ENCODE data around the gene SUSD1. TPM values are rescaled to one million over a fixed set of nuclear protein-coding genes. Genes with fewer than 3 reads are reported as not detected.

SUSD1 gene
- polyA plus RNA-seq, 1 donor from 2014 or later, result 2.0 TPM

DNA sequence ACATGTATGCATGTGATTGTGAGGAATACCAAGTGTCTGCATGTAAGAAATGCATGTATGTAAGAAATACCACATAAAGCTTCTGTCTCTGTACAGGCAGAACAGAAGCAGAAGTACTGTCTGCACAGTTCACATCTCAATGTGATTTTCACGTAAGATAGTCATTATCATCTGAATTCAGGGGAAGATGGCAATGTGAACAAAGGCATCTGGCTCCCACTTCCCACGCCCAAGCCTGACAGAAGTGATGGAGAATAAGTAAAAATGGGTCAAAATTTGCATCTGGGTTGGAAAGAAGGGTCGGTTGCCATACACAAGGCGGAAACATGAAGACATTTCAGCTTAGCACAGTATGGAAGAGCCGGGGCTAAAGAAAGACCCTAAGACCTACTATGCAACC, 71.7 kb downstream of the SUSD1 start:
- H2AFZ ChIP-seq (ENCODE audit: low read depth, low read length), result no peak overlapping the region
- no peak overlapping the region for H3K9ac ChIP-seq (ENCODE audit: low read length)
- H3K27me3 ChIP-seq (ENCODE audit: insufficient read depth, low read depth, low read length), result no peaks in the 10 kb centered on the region
- no peaks in the 10 kb centered on the region for H4K20me1 ChIP-seq (ENCODE audit: insufficient read depth)
- H3F3A ChIP-seq (ENCODE audit: insufficient read depth, low read length, poor library complexity, severe bottlenecking), result no peaks in the 10 kb centered on the region
- H3K9me2 ChIP-seq (ENCODE audit: insufficient read depth, low read length), result no peaks in the 10 kb centered on the region
- H3K4me2 ChIP-seq (ENCODE audit: low read length), result no peak overlapping the region
- no peaks in the 10 kb centered on the region for H3K9me3 ChIP-seq (ENCODE audit: low read length)
- H3K27ac ChIP-seq (ENCODE audit: low read length), result no peak overlapping the region
- no peaks in the 10 kb centered on the region for H3K36me3 ChIP-seq (ENCODE audit: insufficient read depth, low read length)
- TF ChIP-seq RAD21 (conservative IDR thresholded peaks at IDR 0.05), result no peak
- TF ChIP-seq EZH2 (IDR thresholded peaks at IDR 0.05; ENCODE audit: borderline replicate concordance, insufficient read depth, low read length, poor library complexity, severe bottlenecking), result no peak
- TF ChIP-seq MXI1 (conservative IDR thresholded peaks at IDR 0.05; ENCODE audit: poor library complexity, severe bottlenecking), result no peak
- TF ChIP-seq, protein P1, sequence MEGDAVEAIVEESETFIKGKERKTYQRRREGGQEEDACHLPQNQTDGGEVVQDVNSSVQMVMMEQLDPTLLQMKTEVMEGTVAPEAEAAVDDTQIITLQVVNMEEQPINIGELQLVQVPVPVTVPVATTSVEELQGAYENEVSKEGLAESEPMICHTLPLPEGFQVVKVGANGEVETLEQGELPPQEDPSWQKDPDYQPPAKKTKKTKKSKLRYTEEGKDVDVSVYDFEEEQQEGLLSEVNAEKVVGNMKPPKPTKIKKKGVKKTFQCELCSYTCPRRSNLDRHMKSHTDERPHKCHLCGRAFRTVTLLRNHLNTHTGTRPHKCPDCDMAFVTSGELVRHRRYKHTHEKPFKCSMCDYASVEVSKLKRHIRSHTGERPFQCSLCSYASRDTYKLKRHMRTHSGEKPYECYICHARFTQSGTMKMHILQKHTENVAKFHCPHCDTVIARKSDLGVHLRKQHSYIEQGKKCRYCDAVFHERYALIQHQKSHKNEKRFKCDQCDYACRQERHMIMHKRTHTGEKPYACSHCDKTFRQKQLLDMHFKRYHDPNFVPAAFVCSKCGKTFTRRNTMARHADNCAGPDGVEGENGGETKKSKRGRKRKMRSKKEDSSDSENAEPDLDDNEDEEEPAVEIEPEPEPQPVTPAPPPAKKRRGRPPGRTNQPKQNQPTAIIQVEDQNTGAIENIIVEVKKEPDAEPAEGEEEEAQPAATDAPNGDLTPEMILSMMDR (IDR thresholded peaks at IDR 0.05; ENCODE audit: poor library complexity, severe bottlenecking), result no peak
- TF ChIP-seq EP300 (conservative IDR thresholded peaks at IDR 0.05; ENCODE audit: poor library complexity, severe bottlenecking), result no peak
- no peak for TF ChIP-seq TAF1 (IDR thresholded peaks at IDR 0.05; ENCODE audit: low read depth)
- no peak for TF ChIP-seq SMC3 (conservative IDR thresholded peaks at IDR 0.05; ENCODE audit: poor library complexity)
- TF ChIP-seq, protein P2, sequence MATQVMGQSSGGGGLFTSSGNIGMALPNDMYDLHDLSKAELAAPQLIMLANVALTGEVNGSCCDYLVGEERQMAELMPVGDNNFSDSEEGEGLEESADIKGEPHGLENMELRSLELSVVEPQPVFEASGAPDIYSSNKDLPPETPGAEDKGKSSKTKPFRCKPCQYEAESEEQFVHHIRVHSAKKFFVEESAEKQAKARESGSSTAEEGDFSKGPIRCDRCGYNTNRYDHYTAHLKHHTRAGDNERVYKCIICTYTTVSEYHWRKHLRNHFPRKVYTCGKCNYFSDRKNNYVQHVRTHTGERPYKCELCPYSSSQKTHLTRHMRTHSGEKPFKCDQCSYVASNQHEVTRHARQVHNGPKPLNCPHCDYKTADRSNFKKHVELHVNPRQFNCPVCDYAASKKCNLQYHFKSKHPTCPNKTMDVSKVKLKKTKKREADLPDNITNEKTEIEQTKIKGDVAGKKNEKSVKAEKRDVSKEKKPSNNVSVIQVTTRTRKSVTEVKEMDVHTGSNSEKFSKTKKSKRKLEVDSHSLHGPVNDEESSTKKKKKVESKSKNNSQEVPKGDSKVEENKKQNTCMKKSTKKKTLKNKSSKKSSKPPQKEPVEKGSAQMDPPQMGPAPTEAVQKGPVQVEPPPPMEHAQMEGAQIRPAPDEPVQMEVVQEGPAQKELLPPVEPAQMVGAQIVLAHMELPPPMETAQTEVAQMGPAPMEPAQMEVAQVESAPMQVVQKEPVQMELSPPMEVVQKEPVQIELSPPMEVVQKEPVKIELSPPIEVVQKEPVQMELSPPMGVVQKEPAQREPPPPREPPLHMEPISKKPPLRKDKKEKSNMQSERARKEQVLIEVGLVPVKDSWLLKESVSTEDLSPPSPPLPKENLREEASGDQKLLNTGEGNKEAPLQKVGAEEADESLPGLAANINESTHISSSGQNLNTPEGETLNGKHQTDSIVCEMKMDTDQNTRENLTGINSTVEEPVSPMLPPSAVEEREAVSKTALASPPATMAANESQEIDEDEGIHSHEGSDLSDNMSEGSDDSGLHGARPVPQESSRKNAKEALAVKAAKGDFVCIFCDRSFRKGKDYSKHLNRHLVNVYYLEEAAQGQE (IDR thresholded peaks at IDR 0.05; ENCODE audit: borderline replicate concordance), result no peak
- no peak for TF ChIP-seq POLR2AphosphoS5 (IDR thresholded peaks at IDR 0.05)
- no peaks in the 10 kb centered on the region for H3K79me2 ChIP-seq (replicated peaks; ENCODE audit: insufficient read depth, low read length)
- no peak overlapping the region for H3K4me3 ChIP-seq (ENCODE audit: low read length)

DNA sequence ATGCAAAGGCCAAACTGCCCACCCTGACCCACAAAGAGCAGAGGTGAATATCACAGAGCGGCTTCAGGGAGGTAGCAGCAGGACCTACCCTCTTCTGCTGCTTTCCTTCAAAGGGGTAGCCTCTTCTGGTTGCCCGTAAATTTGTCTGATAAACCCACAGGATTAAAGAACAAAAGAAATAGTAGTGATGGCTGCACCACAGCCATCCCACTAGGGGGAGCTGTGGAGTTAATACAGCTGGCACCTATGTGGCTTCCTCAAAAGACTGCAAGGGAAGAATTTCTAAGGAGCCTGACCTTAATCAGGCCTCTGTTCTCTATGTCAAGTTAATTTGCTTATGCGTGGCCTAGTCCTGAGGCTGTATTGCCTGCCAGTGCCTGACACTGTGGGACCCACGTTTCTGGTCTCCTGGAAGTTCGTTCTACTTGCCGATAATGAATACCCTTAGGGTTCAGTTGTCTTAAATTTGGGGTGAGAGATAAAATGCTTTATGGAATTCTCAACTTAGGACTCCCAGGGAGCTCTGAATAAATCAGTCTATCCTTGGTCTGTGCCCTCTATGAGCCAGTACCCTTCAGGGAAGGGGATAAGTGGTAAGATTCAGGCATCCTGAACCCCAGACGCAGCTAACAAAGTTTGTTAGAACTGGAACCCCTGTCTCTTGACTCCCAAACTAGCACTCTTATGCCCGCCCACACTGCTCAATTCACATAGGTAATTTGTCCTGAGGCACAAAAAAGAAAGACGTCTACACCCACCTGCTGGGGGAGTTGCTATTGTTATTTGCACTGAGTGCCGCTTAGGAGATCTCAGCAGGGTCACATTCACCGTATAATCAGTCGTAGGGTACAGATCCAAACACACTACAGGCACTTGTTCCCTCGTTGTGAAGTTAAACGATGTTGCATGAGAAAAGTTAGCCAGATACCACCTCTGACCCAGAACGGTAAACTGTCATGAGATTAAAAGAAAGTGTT, 77.1 kb downstream of the SUSD1 start:
- TF ChIP-seq RAD21 (conservative IDR thresholded peaks at IDR 0.05), result peak; percentile 54
- TF ChIP-seq, protein P1 (IDR thresholded peaks at IDR 0.05; ENCODE audit: poor library complexity, severe bottlenecking), result peak; percentile 62
- TF ChIP-seq SMC3 (conservative IDR thresholded peaks at IDR 0.05; ENCODE audit: poor library complexity), result peak; percentile 63
- no peak for TF ChIP-seq TAF1 (IDR thresholded peaks at IDR 0.05; ENCODE audit: low read depth)
- Histone ChIP-seq H3K9ac (ENCODE audit: low read length) (no peak overlapping the region), H3K36me3 (ENCODE audit: insufficient read depth, low read length) (no peaks in the 10 kb centered on the region), H4K20me1 (ENCODE audit: insufficient read depth) (no peaks in the 10 kb centered on the region), H3K27ac (ENCODE audit: low read length) (no peak overlapping the region), H3K4me3 (ENCODE audit: low read length) (no peak overlapping the region), H3K9me2 (ENCODE audit: insufficient read depth, low read length) (no peaks in the 10 kb centered on the region), H3K27me3 (ENCODE audit: insufficient read depth, low read depth, low read length) (no peaks in the 10 kb centered on the region), H3K9me3 (ENCODE audit: low read length) (no peaks in the 10 kb centered on the region), H3K4me2 (ENCODE audit: low read length) (no peak overlapping the region), H2AFZ (ENCODE audit: low read depth, low read length) (no peak overlapping the region), H3K79me2 (replicated peaks; ENCODE audit: insufficient read depth, low read length) (no peaks in the 10 kb centered on the region), H3F3A (ENCODE audit: insufficient read depth, low read length, poor library complexity, severe bottlenecking) (no peaks in the 10 kb centered on the region)

Data from neural cell (in vitro differentiated cells).